Measurements from ENCODE around the gene CC2D2B. TPM values are rescaled to one million over a fixed set of nuclear protein-coding genes. Genes with fewer than 3 reads are reported as not detected.
A peak's percentile ranks its signal among the peaks of the same experiment; 100 is the strongest.

The CC2D2B gene
- total RNA-seq, 4 donors from 2014 or later, result 1.1 to 30.5 (median 2.0) TPM

DNA sequence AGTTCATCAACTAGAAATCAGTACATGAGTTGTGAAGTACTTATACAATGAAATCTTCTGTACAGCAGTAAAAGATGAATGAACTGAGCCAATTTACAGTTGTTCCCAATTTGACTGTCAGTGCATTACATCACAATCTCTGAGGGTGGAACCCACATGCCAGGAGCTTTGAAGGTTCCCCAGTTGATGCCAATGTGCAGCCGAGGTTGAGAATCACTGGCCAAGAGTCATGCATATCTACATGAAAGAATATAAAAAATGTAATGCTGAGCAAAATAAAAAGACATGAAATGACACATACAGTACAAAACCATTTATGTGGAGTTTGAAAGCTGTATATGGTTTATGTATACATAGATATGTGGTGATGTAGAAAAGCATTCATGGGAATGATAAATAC, 113.6 kb downstream of the CC2D2B start:
- no peaks in the 10 kb centered on the region for H3K9me3 ChIP-seq
- no peaks in the 10 kb centered on the region for H3K27me3 ChIP-seq
- no peaks in the 10 kb centered on the region for H3K36me3 ChIP-seq
- TF ChIP-seq, protein P1, sequence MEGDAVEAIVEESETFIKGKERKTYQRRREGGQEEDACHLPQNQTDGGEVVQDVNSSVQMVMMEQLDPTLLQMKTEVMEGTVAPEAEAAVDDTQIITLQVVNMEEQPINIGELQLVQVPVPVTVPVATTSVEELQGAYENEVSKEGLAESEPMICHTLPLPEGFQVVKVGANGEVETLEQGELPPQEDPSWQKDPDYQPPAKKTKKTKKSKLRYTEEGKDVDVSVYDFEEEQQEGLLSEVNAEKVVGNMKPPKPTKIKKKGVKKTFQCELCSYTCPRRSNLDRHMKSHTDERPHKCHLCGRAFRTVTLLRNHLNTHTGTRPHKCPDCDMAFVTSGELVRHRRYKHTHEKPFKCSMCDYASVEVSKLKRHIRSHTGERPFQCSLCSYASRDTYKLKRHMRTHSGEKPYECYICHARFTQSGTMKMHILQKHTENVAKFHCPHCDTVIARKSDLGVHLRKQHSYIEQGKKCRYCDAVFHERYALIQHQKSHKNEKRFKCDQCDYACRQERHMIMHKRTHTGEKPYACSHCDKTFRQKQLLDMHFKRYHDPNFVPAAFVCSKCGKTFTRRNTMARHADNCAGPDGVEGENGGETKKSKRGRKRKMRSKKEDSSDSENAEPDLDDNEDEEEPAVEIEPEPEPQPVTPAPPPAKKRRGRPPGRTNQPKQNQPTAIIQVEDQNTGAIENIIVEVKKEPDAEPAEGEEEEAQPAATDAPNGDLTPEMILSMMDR (IDR thresholded peaks at IDR 0.05), result no peak
- TF ChIP-seq POLR2A (IDR thresholded peaks at IDR 0.05), result no peak
- DNase-seq, result no peak
- H3K27ac ChIP-seq, result no peak overlapping the region
- H3K4me3 ChIP-seq, result no peak overlapping the region
- peaks cover 0 to 4% (median 0%) of the 10 kb centered on the region in 4 donors for H3K4me1 ChIP-seq

DNA sequence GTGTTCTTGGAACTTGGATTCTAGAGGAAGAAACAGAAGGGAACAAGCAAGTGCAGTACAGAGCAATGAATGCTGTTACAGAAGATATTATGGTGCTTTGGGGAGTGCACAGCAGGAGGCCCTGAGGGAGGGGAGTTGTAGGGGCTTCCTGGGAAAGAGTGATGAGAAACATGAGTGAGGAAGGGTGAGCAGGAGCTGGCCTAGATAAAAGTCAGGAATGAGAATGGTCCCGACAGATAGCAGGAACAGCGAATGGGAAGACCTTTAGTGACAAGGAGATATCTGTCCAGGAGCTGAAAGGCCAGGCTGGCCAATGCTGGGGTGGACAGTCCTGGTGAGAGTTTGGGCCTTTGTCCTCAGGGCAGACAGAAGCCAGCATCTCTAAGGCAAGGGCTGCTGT, 115.0 kb downstream of the CC2D2B start:
- Histone ChIP-seq H3K4me3 (no peak overlapping the region), H3K27ac (no peak overlapping the region)
- DNase-seq, result no peak

DNA sequence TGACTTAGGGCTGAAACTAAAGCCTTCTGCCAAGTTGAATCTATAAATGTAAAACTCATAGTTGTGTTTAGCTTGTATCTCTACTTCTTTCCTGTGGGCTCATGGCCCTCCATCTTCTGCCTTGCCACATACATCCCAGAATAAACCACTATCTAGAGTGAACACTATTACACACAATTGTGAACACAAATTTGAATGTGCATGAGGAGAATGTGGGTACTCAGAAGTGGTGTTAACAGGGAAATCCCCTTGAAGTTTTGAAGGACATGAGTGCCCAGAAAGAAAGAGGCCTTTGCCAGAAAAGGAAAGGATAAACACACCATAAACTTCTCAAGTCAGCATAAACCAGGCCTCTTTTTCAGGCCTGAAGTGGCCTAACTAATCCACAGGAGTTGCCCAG, 115.4 kb downstream of the CC2D2B start:
- Histone ChIP-seq H3K36me3 (no peaks in the 10 kb centered on the region), H3K4me1 (no peaks in the 10 kb centered on the region), H3K9me3 (no peaks in the 10 kb centered on the region), H3K27me3 (no peaks in the 10 kb centered on the region), H3K27ac (no peak overlapping the region), H3K4me3 (no peak overlapping the region)
- TF ChIP-seq, protein P1 (IDR thresholded peaks at IDR 0.05), result no peak
- TF ChIP-seq POLR2A (IDR thresholded peaks at IDR 0.05), result no peak
- no peak for DNase-seq

More for the DNA sequence above, 115.0 kb downstream of the CC2D2B start:
- Histone ChIP-seq H3K4me1 (no peaks in the 10 kb centered on the region), H3K36me3 (no peaks in the 10 kb centered on the region), H3K9me3 (no peaks in the 10 kb centered on the region), H3K27me3 (no peaks in the 10 kb centered on the region)
- TF ChIP-seq POLR2A (IDR thresholded peaks at IDR 0.05), result no peak
- TF ChIP-seq, protein P1 (IDR thresholded peaks at IDR 0.05), result no peak

DNA sequence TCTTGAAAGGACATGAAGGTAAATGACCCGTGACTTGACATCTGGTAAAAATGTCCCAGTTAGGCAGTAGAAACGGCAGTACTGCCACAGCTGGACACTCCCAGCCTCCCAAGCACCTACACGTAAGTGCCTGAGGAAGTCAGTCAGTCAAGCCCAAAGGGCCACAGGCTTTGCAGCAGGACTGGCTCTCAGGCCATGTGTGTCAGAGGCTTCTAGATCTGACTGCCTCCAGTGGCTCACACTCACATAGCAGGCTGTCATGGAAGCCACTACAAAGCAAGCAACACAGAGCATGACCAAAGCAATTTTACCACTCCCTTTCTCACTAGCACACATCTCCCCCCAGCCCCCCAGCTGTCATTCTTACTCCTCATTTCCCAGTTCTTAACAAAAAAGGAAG, 117.8 kb downstream of the CC2D2B start:
- no peaks in the 10 kb centered on the region for H3K4me1 ChIP-seq

DNA sequence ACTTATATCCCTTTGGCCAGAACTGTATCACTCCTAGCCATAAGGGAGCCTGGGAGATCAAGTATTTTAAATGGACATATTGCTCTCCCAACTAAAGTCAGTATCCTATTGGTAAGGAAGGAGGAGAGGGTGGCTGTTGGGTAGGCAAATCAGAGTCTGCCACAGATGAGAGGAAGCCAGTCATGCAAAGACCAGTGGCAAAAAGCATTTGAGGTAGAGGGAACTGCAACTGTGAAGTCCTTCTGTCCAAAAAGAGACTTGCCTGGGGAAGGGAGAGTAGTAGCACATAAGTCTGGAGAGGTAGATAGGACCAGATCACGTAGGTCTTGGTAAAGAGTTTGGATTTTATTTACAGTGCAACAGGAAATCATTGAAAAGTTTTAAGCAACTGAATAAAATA, 126.8 kb downstream of the CC2D2B start:
- no peak for DNase-seq
- Histone ChIP-seq H3K27me3 (no peaks in the 10 kb centered on the region), H3K4me3 (no peak overlapping the region), H3K4me1 (no peaks in the 10 kb centered on the region), H3K36me3 (no peaks in the 10 kb centered on the region), H3K27ac (no peak overlapping the region), H3K9me3 (no peaks in the 10 kb centered on the region)
- no peak for TF ChIP-seq POLR2A (IDR thresholded peaks at IDR 0.05)
- TF ChIP-seq, protein P1 (IDR thresholded peaks at IDR 0.05), result no peak

More for the DNA sequence above, 117.8 kb downstream of the CC2D2B start:
- no peak for DNase-seq
- Histone ChIP-seq H3K27me3 (no peaks in the 10 kb centered on the region), H3K27ac (no peak overlapping the region), H3K9me3 (no peaks in the 10 kb centered on the region), H3K4me3 (no peak overlapping the region), H3K36me3 (no peaks in the 10 kb centered on the region)
- TF ChIP-seq, protein P1 (IDR thresholded peaks at IDR 0.05), result peak in 2 of 6 experiments; percentile 6 to 7
- TF ChIP-seq POLR2A (IDR thresholded peaks at IDR 0.05), result no peak
